Peyer's patch (tissue), 4 donors: Measurements from ENCODE around the gene RAB5B. TPM values are rescaled to one million over a fixed set of nuclear protein-coding genes. Genes with fewer than 3 reads are reported as not detected.
A peak's percentile ranks its signal among the peaks of the same experiment; 100 is the strongest.
"Not testable (repeated sequence)": the region's sequence is repeated elsewhere in the genome, so short reads cannot be mapped to it uniquely, and the experiment has no call there.

ENCODE experiments used
- DNase-seq, 3 donors: peaks; one replicate each; pipeline ENCODE4 v3.0.0-alpha.2; 2017 to 2019
- H3K27ac ChIP-seq, 4 donors: fragments of 200-600 bp; sonication (generic); one replicate each; pipeline ENCODE4 v1.5.1; 2016 to 2019
- H3K27me3 ChIP-seq, 2 donors: fragments of 200-600 bp; sonication (generic); one replicate each; pipeline ENCODE4 v1.5.1; 2019
- H3K36me3 ChIP-seq, 3 donors: fragments of 200-600 bp; sonication (generic); one replicate each; pipeline ENCODE4 v1.5.1; 2016 to 2019
- H3K4me1 ChIP-seq, 4 donors: fragments of 200-600 bp; sonication (generic); one replicate each; pipeline ENCODE4 v1.5.1; 2016 to 2019
- H3K4me3 ChIP-seq, 4 donors: fragments of 200-600 bp; sonication (generic); 1 replicate in 3 of 4; 2 replicates in 1 of 4; pipeline ENCODE4 v1.5.1; 2016 to 2019; ENCODE audit warnings: mild to moderate bottlenecking in 1 of 4
- H3K9me3 ChIP-seq, 4 donors: fragments of 200-600 bp; sonication (generic); one replicate each; pipeline ENCODE4 v1.5.1; 2016 to 2019; ENCODE audit warnings: mild to moderate bottlenecking in 1 of 4
- POLR2A ChIP-seq, 2 donors: fragments of 450-650 bp; IDR thresholded peaks; one replicate each; pipeline ENCODE4 v1.5.1; 2017; ENCODE audit warnings: antibody characterized with exemption in 2 of 2, mild to moderate bottlenecking in 2 of 2, moderate library complexity in 2 of 2
- total RNA-seq, 4 donors: library from RNA; depleted of rRNA; stranded (reverse); fragments of >200 nt; gene quantifications; one replicate each; pipeline ENCODE4 v1.1.0, GENCODE V29; 2016
- TF ChIP-seq, protein P1 (sequence below), 6 experiments: fragments of 450-650 bp in 4 of 6; fragments of 200-600 bp in 2 of 6; sonication (generic) in 1 of 6; IDR thresholded peaks; one replicate each; pipeline ENCODE4 v1.5.1; 2017 to 2019; ENCODE audit warnings: antibody characterized with exemption in 6 of 6, mild to moderate bottlenecking in 3 of 6, moderate library complexity in 1 of 6

The RAB5B gene
- total RNA-seq, 4 donors from 2014 or later, result 70.7 to 96.6 (median 84.2) TPM

DNA sequence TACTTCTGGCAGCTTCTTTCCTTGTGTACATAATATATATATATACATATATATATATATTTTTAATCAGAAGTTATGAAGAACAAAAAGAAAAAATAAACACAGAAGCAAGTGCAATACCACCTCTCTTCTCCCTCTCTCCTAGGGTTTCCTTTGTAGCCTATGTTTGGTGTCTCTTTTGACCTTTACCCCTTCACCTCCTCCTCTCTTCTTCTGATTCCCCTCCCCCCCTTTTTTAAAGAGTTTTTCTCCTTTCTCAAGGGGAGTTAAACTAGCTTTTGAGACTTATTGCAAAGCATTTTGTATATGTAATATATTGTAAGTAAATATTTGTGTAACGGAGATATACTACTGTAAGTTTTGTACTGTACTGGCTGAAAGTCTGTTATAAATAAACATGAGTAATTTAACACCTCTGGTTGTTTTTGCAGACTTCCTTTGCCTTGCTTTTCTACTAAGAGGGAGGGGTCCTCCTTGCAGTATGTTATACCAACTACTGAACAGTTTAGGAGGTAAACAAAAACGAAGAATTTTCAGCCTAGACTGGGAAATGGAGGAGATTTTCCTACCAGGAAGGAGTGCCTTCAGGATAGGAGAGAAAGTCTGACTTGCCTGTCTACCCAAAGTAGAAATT is 64.3 kb downstream of the RAB5B start:
- Histone ChIP-seq H3K9me3 (no peaks in the 10 kb centered on the region), H3K36me3 (peaks cover 0 to 21% (median 0%) of the 10 kb centered on the region in 3 donors), H3K27ac (no peak overlapping the region), H3K4me3 (no peak overlapping the region), H3K27me3 (no peaks in the 10 kb centered on the region), H3K4me1 (peaks cover 0 to 11% (median 2%) of the 10 kb centered on the region in 4 donors)
- TF ChIP-seq, protein P1, sequence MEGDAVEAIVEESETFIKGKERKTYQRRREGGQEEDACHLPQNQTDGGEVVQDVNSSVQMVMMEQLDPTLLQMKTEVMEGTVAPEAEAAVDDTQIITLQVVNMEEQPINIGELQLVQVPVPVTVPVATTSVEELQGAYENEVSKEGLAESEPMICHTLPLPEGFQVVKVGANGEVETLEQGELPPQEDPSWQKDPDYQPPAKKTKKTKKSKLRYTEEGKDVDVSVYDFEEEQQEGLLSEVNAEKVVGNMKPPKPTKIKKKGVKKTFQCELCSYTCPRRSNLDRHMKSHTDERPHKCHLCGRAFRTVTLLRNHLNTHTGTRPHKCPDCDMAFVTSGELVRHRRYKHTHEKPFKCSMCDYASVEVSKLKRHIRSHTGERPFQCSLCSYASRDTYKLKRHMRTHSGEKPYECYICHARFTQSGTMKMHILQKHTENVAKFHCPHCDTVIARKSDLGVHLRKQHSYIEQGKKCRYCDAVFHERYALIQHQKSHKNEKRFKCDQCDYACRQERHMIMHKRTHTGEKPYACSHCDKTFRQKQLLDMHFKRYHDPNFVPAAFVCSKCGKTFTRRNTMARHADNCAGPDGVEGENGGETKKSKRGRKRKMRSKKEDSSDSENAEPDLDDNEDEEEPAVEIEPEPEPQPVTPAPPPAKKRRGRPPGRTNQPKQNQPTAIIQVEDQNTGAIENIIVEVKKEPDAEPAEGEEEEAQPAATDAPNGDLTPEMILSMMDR (IDR thresholded peaks at IDR 0.05), result no peak
- no peak for TF ChIP-seq POLR2A (IDR thresholded peaks at IDR 0.05)
- no peak for DNase-seq

DNA sequence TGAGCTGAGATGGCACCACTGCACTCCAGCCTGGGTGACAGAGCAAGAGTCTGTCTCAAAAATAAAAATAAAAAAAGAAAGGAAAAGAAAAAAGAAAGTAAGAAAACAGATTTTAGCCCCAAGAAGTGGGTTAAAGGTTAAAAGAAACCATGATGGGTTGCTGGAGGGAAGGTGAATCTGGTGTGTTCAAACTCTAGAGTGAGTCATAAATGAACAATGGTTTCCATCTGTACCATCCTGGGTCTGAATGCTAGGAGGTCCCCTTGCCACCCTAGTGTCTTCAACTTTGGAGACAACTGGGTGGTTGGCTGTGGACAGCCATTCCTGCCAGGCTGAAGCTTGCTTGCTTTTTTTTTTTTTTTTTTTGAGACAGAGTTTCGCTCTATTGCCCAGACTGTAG is 66.3 kb downstream of the RAB5B start:
- TF ChIP-seq POLR2A (IDR thresholded peaks at IDR 0.05), result no peak
- TF ChIP-seq, protein P1 (IDR thresholded peaks at IDR 0.05), result no peak
- H3K4me1 ChIP-seq, result peaks cover 0 to 19% (median 2%) of the 10 kb centered on the region in 4 donors
- no peaks in the 10 kb centered on the region for H3K27me3 ChIP-seq
- H3K27ac ChIP-seq, result no peak overlapping the region
- no peak overlapping the region for H3K4me3 ChIP-seq
- peaks cover 0 to 24% (median 0%) of the 10 kb centered on the region in 3 donors for H3K36me3 ChIP-seq
- H3K9me3 ChIP-seq, result no peaks in the 10 kb centered on the region
- no peak for DNase-seq

DNA sequence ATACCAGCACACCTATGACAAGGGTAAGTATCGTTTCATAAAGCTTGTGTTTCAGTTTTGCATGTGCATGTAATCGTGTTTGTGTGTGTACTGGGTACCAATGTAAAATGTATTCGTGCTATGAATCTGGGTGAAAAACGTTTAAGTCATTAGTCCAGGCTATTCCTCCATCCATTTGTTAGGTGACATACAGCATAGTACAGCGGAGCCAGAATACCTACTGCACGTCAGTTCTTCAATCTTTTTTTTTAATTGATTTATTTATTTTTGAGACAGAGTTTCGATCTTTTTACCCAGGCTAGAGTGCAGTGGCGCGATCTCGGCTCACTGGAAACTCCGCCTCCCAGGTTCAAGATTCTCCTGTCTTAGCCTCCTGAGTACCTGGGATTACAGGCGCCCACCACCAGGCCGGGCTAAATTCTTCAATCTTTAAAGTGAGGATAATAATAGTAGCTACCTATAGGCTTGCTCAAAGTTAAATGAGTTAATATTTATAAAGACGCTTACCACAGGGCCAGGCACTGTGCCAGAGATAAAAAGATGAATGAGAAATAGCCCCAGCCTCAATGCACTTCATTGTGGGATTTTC is 67.2 kb downstream of the RAB5B start:
- TF ChIP-seq, protein P1 (IDR thresholded peaks at IDR 0.05), result peak in 1 of 6 experiments; percentile 26
- TF ChIP-seq POLR2A (IDR thresholded peaks at IDR 0.05), result no peak
- DNase-seq, result peak in 1 of 3 donors; percentile 50
- Histone ChIP-seq H3K4me3 (peak overlapping the region; percentile 60 to 88 (median 72)), H3K4me1 (peaks cover 0 to 19% (median 2%) of the 10 kb centered on the region in 4 donors), H3K36me3 (peaks cover 0 to 30% (median 0%) of the 10 kb centered on the region in 3 donors), H3K27ac (peak overlapping the region; percentile 88 to 91 (median 89)), H3K9me3 (no peaks in the 10 kb centered on the region), H3K27me3 (no peaks in the 10 kb centered on the region)

DNA sequence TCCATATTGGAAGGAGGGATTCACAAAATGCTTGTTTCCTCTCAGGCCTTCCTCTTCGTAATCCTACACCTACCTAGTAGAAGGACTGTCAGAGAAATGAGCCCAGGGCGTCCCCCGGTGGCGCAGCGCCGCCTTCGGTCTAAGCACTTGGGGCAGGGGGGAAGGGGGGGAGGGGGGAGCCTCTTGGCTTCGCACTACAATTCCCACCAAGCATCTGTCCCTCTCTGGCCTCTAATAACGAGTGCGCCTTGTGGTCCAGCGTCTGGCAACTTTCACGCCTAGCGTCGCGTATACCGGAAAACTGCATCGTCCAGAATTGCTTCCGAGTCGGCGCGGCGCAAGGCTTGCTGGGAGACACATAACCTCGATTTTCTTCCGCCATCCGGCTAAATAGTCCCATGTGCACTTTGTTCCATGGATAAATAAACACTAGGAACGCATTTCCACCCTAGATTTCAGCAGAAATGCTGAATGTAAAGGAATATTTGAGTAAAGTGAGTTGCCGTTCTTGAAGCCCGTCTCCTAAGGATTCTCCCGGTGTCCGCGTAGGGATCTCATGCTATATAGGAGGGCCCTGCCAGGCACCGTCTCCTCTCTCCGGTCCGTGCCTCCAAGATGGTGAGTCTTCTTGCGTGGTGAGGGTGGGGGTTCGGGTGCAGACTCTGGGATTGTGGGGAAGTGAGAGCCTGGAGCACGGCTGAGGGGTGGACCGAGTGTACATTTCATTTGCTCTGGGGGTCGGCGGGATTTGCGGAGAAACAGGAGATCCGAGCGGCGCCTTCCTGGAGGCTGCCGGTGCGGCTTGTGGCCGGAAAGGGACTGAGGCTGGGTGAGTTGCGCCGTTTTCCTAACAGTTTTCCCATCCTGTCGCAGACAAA is 67.9 kb downstream of the RAB5B start, which contains the start of gene RPS26:
Gene RPS26, plus strand, starts transcription at position 367 of the 878 bp plus-strand sequence. Its CDS starts 249 bp downstream, at position 616.
- peak within 1 kb of the TSS; percentile 88 to 91 (median 89) for H3K27ac ChIP-seq
- H3K4me3 ChIP-seq, result peak within 1 kb of the TSS; percentile 60 to 88 (median 72)
- no peaks in the 10 kb centered on the region for H3K27me3 ChIP-seq
- H3K36me3 ChIP-seq, result peaks cover 0 to 30% (median 0%) of the 10 kb centered on the region in 3 donors
- no peaks in the 10 kb centered on the region for H3K9me3 ChIP-seq
- TF ChIP-seq, protein P1 (IDR thresholded peaks at IDR 0.05), result peak in 5 of 6 experiments; percentile 34 to 52 (median 43)
- peak; percentile 89 to 95 for TF ChIP-seq POLR2A (IDR thresholded peaks at IDR 0.05)
- DNase-seq, result peak; percentile 93 to 97 (median 94)
- peaks cover 0 to 19% (median 2%) of the 10 kb centered on the region in 4 donors for H3K4me1 ChIP-seq

DNA sequence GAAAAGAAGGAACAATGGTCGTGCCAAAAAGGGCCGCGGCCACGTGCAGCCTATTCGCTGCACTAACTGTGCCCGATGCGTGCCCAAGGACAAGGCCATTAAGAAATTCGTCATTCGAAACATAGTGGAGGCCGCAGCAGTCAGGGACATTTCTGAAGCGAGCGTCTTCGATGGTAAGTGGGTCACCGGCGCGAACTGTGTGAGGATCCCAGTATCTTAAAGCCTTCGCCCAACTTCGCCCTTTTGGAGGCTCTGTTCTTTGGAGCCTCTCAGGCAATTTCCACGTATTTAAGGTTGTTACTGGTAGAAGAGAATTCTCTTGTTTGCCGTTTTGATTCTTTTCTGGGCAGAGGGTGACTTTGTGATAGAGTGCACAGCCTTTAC is 68.5 kb downstream of the RAB5B start:
- H3K9me3 ChIP-seq, H3K27me3 ChIP-seq, DNase-seq: not testable (repeated sequence)
- Histone ChIP-seq H3K4me3 (peak overlapping the region; percentile 60 to 88 (median 72)), H3K27ac (peak overlapping the region; percentile 88 to 91 (median 89)), H3K36me3 (peaks cover 0 to 30% (median 0%) of the 10 kb centered on the region in 3 donors), H3K4me1 (peaks cover 0 to 19% (median 2%) of the 10 kb centered on the region in 4 donors)
